ENCODE data around the gene SLC26A8. TPM values are rescaled to one million over a fixed set of nuclear protein-coding genes. Genes with fewer than 3 reads are reported as not detected.
"Not testable (repeated sequence)": the region's sequence is repeated elsewhere in the genome, so short reads cannot be mapped to it uniquely, and the experiment has no call there.

SLC26A8 gene
- total RNA-seq, 1 experiment from 2014 or later = 1.8 TPM

DNA sequence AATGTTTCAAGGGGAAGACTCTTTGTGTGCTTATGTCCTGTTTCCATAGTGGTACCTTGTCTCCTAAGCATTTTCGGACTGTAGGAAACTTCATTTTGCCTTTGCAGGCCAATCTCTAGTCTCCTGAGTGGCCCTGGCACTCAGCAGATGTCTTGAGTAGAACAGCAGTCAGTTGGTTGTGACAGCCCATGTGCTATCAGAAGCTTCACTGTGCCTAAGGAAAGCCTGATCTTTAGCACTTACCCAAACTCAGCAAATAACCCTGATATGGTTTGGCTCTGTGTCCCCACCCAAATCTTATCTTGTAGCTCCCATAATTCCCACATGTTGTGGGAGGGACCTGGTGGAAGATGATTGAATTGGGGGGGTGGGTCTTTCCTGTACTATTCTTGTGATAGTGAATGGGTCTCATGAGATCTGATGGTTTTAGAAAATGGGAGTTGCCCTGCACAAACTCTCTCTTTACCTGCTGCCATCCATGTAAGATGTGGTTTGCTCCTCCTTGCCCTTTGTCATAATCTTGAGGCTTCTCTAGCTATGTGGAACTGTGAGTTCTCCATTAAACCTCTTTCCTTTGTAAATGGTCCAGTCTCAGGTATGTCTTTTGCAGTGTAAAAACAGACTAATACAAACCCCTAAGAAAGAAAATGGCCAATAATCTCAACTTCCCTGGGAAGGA, 87.6 kb downstream of the SLC26A8 start:
- no TSS peak for BruUV-seq (replicated peaks)
- CTCF ChIA-PET = no interaction called here
- no peak for DNase-seq
- Mint-ChIP-seq H3K27me3 (ENCODE audit: insufficient read depth, unreplicated experiment) (no peaks in the 10 kb centered on the region), H3K36me3 (ENCODE audit: insufficient read depth, unreplicated experiment) (no peaks in the 10 kb centered on the region), H3K4me1 (ENCODE audit: low read depth, unreplicated experiment) (peaks cover 7% of the 10 kb centered on the region), H3K9me3 (ENCODE audit: unreplicated experiment) (peaks cover 40% of the 10 kb centered on the region), H3K27ac (ENCODE audit: unreplicated experiment) (no peak overlapping the region), H3K4me3 (ENCODE audit: unreplicated experiment) (no peak overlapping the region)
- Histone ChIP-seq H3K4me3 (ENCODE audit: low read depth, low read length) (no peak overlapping the region), H3K36me3 (ENCODE audit: control insufficient read depth, insufficient read depth, low read length) (no peaks in the 10 kb centered on the region), H3K9me3 (peaks cover 5% of the 10 kb centered on the region), H3K4me1 (no peaks in the 10 kb centered on the region), H3K27me3 (replicated peaks; ENCODE audit: control insufficient read depth, insufficient read depth, low read length) (no peaks in the 10 kb centered on the region)
- TF ChIP-seq, protein P1, sequence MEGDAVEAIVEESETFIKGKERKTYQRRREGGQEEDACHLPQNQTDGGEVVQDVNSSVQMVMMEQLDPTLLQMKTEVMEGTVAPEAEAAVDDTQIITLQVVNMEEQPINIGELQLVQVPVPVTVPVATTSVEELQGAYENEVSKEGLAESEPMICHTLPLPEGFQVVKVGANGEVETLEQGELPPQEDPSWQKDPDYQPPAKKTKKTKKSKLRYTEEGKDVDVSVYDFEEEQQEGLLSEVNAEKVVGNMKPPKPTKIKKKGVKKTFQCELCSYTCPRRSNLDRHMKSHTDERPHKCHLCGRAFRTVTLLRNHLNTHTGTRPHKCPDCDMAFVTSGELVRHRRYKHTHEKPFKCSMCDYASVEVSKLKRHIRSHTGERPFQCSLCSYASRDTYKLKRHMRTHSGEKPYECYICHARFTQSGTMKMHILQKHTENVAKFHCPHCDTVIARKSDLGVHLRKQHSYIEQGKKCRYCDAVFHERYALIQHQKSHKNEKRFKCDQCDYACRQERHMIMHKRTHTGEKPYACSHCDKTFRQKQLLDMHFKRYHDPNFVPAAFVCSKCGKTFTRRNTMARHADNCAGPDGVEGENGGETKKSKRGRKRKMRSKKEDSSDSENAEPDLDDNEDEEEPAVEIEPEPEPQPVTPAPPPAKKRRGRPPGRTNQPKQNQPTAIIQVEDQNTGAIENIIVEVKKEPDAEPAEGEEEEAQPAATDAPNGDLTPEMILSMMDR (IDR thresholded peaks at IDR 0.05; ENCODE audit: insufficient read depth in 1 of 2, low read depth in 1 of 2, low read length in 1 of 2, severe bottlenecking in 1 of 2, unreplicated experiment in 1 of 2) = no peak
- POLR2A ChIA-PET = interaction anchor here (0.6 kb wide), 1 partner anchor 23 kb away, joined by 3 read pairs; no protein-coding TSS in a partner anchor
- intact Hi-C loops (cut with micrococcal nuclease; ENCODE audit: unreplicated experiment) = no loop called here

- no peaks in the 10 kb centered on the region for H3K4me1 ChIP-seq
- no peaks in the 10 kb centered on the region for H3K27me3 Mint-ChIP-seq (ENCODE audit: insufficient read depth, unreplicated experiment)
- peaks cover 5% of the 10 kb centered on the region for H3K9me3 ChIP-seq
- intact Hi-C loops (cut with micrococcal nuclease; ENCODE audit: unreplicated experiment) = no loop called here
- no peaks in the 10 kb centered on the region for H3K36me3 Mint-ChIP-seq (ENCODE audit: insufficient read depth, unreplicated experiment)
- BruUV-seq (replicated peaks) = no TSS peak
- no peak overlapping the region for H3K27ac Mint-ChIP-seq (ENCODE audit: unreplicated experiment)
- CTCF ChIA-PET = no interaction called here
- no peak overlapping the region for H3K4me3 Mint-ChIP-seq (ENCODE audit: unreplicated experiment)
- no peak for DNase-seq
- no peaks in the 10 kb centered on the region for H3K27me3 ChIP-seq (replicated peaks; ENCODE audit: control insufficient read depth, insufficient read depth, low read length)
- H3K4me1 Mint-ChIP-seq (ENCODE audit: low read depth, unreplicated experiment) = peaks cover 7% of the 10 kb centered on the region
- H3K36me3 ChIP-seq (ENCODE audit: control insufficient read depth, insufficient read depth, low read length) = no peaks in the 10 kb centered on the region
- no peak overlapping the region for H3K4me3 ChIP-seq (ENCODE audit: low read depth, low read length)
- peaks cover 29% of the 10 kb centered on the region for H3K9me3 Mint-ChIP-seq (ENCODE audit: unreplicated experiment)
- POLR2A ChIA-PET = no interaction called here
- TF ChIP-seq, protein P1 (IDR thresholded peaks at IDR 0.05; ENCODE audit: insufficient read depth in 1 of 2, low read depth in 1 of 2, low read length in 1 of 2, severe bottlenecking in 1 of 2, unreplicated experiment in 1 of 2) = no peak
These were observed 89.0 kb downstream of the SLC26A8 start for GRCh38 chr6:35935469-35935868.

DNA sequence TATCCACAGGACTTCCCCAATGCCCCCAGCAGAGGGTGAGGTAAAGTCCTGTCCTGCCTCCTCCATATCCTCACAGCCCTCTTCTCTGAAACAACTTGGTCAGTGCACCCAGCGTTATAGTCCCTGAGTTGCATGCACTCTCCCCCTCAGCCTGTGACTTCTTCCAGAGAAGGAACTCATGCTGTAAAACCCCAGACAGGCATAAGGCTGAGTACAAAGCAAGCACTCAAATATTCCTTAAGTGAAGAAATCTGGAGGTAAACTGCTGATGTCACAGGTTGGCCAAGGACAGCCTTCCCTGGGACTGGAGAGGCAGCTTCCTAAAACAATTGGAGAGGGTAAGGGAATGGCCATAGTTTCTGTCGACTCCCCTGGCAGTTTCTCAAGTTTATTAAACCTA, 90.6 kb downstream of the SLC26A8 start:
- H3K4me1 ChIP-seq = no peaks in the 10 kb centered on the region
- Mint-ChIP-seq H3K36me3 (ENCODE audit: insufficient read depth, unreplicated experiment) (no peaks in the 10 kb centered on the region), H3K27me3 (ENCODE audit: insufficient read depth, unreplicated experiment) (no peaks in the 10 kb centered on the region), H3K27ac (ENCODE audit: unreplicated experiment) (no peak overlapping the region), H3K4me1 (ENCODE audit: low read depth, unreplicated experiment) (peaks cover 9% of the 10 kb centered on the region), H3K4me3 (ENCODE audit: unreplicated experiment) (no peak overlapping the region), H3K9me3 (ENCODE audit: unreplicated experiment) (peaks cover 16% of the 10 kb centered on the region)
- H3K9me3 ChIP-seq = peaks cover 5% of the 10 kb centered on the region
- intact Hi-C loops (cut with micrococcal nuclease; ENCODE audit: unreplicated experiment) = no loop called here
- TF ChIP-seq, protein P1 (IDR thresholded peaks at IDR 0.05; ENCODE audit: insufficient read depth in 1 of 2, low read depth in 1 of 2, low read length in 1 of 2, severe bottlenecking in 1 of 2, unreplicated experiment in 1 of 2) = no peak
- BruUV-seq (replicated peaks) = no TSS peak
- H3K27me3 ChIP-seq (replicated peaks; ENCODE audit: control insufficient read depth, insufficient read depth, low read length) = no peaks in the 10 kb centered on the region
- H3K4me3 ChIP-seq (ENCODE audit: low read depth, low read length) = no peak overlapping the region
- no peak for DNase-seq
- no peaks in the 10 kb centered on the region for H3K36me3 ChIP-seq (ENCODE audit: control insufficient read depth, insufficient read depth, low read length)
- POLR2A ChIA-PET = interaction anchor here (0.6 kb wide), 1 partner anchor 11 kb away, joined by 3 read pairs; no protein-coding TSS in a partner anchor
- CTCF ChIA-PET = no interaction called here

DNA sequence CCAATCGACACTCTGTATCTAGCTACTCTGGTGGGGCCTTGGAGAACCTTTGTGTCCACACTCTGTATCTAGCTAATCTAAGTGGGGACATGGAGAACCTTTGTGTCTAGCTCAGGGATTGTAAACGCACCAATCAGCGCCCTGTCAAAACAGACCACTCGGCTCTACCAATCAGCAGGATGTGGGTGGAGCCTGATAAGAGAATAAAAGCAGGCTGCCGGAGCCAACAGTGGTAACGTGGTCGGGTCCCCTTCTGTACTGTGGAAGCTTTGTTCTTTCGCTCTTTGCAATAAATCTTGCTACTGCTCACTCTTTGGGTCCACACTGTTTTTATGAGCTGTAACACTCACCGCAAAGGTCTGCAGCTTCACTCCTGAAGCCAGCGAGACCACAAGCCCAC, 92.6 kb downstream of the SLC26A8 start:
- H3K4me1 ChIP-seq; DNase-seq; H3K36me3 ChIP-seq (ENCODE audit: control insufficient read depth, insufficient read depth, low read length); POLR2A ChIA-PET; H3K27ac Mint-ChIP-seq (ENCODE audit: unreplicated experiment); intact Hi-C loops (cut with micrococcal nuclease; ENCODE audit: unreplicated experiment); H3K4me3 Mint-ChIP-seq (ENCODE audit: unreplicated experiment); H3K27me3 Mint-ChIP-seq (ENCODE audit: insufficient read depth, unreplicated experiment); BruUV-seq (replicated peaks); H3K27me3 ChIP-seq (replicated peaks; ENCODE audit: control insufficient read depth, insufficient read depth, low read length); H3K36me3 Mint-ChIP-seq (ENCODE audit: insufficient read depth, unreplicated experiment); H3K4me3 ChIP-seq (ENCODE audit: low read depth, low read length); H3K9me3 Mint-ChIP-seq (ENCODE audit: unreplicated experiment); H3K9me3 ChIP-seq: not testable (repeated sequence)
- peaks cover 12% of the 10 kb centered on the region for H3K4me1 Mint-ChIP-seq (ENCODE audit: low read depth, unreplicated experiment)
- CTCF ChIA-PET = interaction anchor here (0.7 kb wide), 1 partner anchor 661 kb away, joined by 3 read pairs; no protein-coding TSS in a partner anchor

All from Caco-2 (cell line).